GM12878 (cell line): ENCODE measurements around the gene GADL1.

Experiments
- BHLHE40 ChIP-seq, 2 experiments: fragments of 450-650 bp in 1 of 2; IDR thresholded peaks; 2 replicates each; pipeline ENCODE4 v1.6.1; 2011 to 2017; ENCODE audit warnings: low read depth in 2 of 2, borderline replicate concordance in 1 of 2, improper control_type of control experiment in 1 of 2, low read length in 1 of 2, mild to moderate bottlenecking in 1 of 2
- FOS ChIP-seq: IDR thresholded peaks from 3 replicates; pipeline ENCODE4 v1.6.1; 2011; ENCODE audit warnings: borderline replicate concordance; ENCODE audit not compliant: insufficient read length; ENCODE audit errors: extremely low read depth
- GABPA ChIP-seq: IDR thresholded peaks from 2 replicates; pipeline ENCODE4 v1.6.1; 2014; ENCODE audit warnings: antibody characterized with exemption, low read depth, mild to moderate bottlenecking, inconsistent platforms
- IRF4 ChIP-seq: IDR thresholded peaks from 2 replicates; pipeline ENCODE4 v1.6.1; 2011; ENCODE audit warnings: low read depth, low read length
- NFYB ChIP-seq: IDR thresholded peaks from 2 replicates; pipeline ENCODE4 v1.6.1; 2011; ENCODE audit warnings: low read depth, mild to moderate bottlenecking, low read length, improper control_type of control experiment, moderate library complexity; ENCODE audit not compliant: insufficient read depth
- POLR2A ChIP-seq: IDR thresholded peaks from 2 replicates; pipeline ENCODE4 v1.6.1; 2011; ENCODE audit warnings: low read depth, mild to moderate bottlenecking, low read length
- POLR2AphosphoS5 ChIP-seq: IDR thresholded peaks from 2 replicates; pipeline ENCODE4 v1.6.1; 2011; ENCODE audit warnings: mild to moderate bottlenecking, low read length, inconsistent platforms
- ZNF274 ChIP-seq: IDR thresholded peaks from one replicate; pipeline ENCODE4 v1.8.0; 2011; ENCODE audit not compliant: insufficient read length, insufficient read depth
- TF ChIP-seq, protein P1 (sequence below), 3 experiments: IDR thresholded peaks in 2 of 3; conservative IDR thresholded peaks in 1 of 3; 2 replicates each; pipeline ENCODE4 v1.5.1; 2011; ENCODE audit warnings: low read depth in 3 of 3, low read length in 3 of 3, mild to moderate bottlenecking in 3 of 3, control low read depth in 2 of 3, moderate library complexity in 2 of 3, inconsistent platforms in 1 of 3, mixed read lengths in 1 of 3; ENCODE audit not compliant: control insufficient read depth in 2 of 3, insufficient read depth in 1 of 3; ENCODE audit errors: extremely low read depth in 1 of 3

DNA sequence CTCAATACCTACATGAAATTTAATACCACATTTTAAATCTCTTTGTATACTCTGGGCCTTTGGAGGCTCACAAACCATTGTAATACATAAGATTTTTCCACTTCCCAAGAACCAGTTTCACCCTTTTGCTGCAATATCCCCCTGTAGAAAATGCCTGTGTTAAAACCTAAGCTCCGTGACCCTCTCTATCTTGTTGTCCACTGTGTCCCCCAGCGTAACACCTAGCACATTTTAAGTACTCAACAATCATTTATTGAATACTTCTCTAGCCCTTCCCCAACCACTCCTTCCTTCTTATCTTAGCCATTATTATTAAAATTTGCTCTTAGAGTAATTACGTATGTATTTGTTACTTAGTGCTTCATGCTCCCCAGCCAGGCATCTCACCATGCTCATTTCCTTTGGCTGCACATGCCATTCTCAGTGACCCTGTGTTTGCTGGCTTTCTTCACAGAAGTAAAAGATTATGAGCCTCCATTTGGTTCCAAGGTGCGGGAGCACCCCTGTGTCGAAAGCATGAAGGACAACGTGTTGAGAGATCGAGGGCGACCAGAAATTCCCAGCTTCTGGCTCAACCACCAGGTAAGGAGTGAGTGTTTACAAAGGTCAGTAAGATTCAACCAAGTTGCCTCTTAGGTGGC is 206.4 kb downstream of the GADL1 start:
- TF ChIP-seq GABPA (no peak), BHLHE40 (IDR thresholded peaks at IDR 0.05; ENCODE audit: borderline replicate concordance in 1 of 2, low read depth in 2 of 2, low read length in 1 of 2) (no peak), IRF4 (no peak), ZNF274 (no peak), POLR2A (no peak), POLR2AphosphoS5 (no peak), NFYB (no peak), FOS (no peak)
- TF ChIP-seq, protein P1, sequence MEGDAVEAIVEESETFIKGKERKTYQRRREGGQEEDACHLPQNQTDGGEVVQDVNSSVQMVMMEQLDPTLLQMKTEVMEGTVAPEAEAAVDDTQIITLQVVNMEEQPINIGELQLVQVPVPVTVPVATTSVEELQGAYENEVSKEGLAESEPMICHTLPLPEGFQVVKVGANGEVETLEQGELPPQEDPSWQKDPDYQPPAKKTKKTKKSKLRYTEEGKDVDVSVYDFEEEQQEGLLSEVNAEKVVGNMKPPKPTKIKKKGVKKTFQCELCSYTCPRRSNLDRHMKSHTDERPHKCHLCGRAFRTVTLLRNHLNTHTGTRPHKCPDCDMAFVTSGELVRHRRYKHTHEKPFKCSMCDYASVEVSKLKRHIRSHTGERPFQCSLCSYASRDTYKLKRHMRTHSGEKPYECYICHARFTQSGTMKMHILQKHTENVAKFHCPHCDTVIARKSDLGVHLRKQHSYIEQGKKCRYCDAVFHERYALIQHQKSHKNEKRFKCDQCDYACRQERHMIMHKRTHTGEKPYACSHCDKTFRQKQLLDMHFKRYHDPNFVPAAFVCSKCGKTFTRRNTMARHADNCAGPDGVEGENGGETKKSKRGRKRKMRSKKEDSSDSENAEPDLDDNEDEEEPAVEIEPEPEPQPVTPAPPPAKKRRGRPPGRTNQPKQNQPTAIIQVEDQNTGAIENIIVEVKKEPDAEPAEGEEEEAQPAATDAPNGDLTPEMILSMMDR (IDR thresholded peaks at IDR 0.05 in 2 of 3, conservative IDR thresholded peaks at IDR 0.05 in 1 of 3; ENCODE audit: control insufficient read depth in 2 of 3, extremely low read depth in 1 of 3, insufficient read depth in 1 of 3, low read depth in 3 of 3, low read length in 3 of 3): no peak
